Measurements from ENCODE around the gene NBEAL2.

GRCh38 chr3:47034868-47035489 is 55.5 kb downstream of the NBEAL2 start:
- TF ChIP-seq CTCF (conservative IDR thresholded peaks at IDR 0.05; ENCODE audit: low read depth, low read length) (no peak), EZH2 (IDR thresholded peaks at IDR 0.05; ENCODE audit: borderline replicate concordance, low read depth, low read length, poor library complexity, severe bottlenecking) (no peak)

Measured in A673 (cell line).